Activated CD4-positive, CD25-positive, alpha-beta regulatory T cell (primary cell): ENCODE measurements around the gene ANO6.

ENCODE experiments used
- DNase-seq, 4 experiments: peaks; one replicate each; lab custom pipeline; 2025; lab: John Stamatoyannopoulos, UW

ANO6 gene

DNA sequence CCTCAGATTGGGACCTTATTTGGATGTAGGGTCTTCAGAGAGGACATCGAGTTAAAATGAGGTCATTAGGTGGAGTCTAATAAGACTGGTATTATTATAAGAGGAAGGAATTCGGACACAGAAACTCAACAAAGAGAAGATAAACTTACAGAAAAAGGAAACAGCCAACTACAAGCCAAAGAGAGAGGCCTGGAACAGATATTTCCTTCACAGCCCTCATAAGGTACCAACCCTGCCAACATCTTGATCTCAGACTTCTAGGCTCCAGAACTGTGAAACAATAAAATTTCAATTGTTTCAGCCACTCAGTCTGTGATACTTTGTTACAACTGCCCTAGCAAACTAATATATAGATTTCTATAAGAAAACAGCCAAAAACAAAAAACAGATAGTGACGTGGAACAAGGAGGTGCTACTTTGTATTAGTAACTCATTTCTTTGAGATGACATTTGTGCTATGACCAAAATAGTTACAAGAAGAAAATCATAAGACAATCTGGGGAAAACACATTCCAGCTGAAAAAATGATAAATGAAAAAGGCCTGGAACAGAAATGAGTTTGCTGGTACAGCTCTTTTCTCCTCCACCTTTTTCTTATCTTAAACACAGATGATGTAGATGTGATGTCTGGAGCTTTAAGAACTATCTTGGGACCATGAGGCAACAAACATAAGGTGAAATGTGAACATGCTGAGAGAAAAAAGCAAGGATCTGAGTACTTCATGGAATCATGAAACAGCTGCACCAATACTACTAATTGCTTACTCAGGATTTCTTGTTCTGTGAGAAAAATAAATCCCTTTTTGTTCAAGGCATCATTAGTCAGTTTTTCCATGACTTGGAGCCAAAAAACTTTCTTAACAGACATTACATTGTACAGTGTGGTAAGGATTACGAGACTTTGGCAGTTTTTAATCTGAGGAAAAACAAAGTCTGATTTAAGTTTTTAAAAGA is 243.2 kb downstream of the ANO6 start:
- no peak for DNase-seq

DNA sequence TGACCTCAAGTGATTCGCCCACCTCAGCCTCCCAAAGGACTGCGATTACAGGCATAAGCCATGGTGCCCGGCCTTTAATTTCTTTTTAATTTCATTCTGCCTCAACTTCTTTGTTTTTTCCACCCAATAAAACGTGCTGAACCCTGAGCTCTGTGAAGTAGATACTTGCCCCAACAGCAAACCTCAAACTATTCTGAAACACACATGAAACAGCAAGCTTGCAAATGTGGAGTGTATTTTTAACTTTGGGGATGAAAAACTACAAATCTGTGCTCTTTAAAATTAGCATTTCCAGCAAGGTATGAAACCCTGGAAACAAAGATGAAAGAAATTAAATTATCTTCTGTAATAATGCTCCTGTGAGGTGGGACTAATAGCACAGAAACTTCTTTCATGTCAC is 246.6 kb downstream of the ANO6 start:
- DNase-seq = no peak

DNA sequence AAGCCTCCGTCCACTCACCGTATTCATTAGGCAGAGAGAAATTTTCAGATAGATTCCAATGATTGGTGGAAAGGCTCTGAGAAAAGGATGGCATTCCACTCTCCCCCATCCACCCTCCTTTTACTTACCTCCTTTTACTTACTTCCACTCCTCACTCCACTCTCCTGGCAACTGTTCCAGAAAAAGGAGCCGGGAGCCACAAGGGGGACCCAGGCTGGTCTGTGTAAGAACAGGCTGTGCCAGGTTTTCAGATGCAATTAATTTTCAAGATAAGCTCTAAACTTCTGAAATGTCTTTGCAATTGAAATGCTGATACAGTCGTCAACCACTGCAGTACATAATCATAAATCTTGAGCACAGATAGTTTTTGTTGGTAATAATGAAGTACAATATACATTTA is 248.8 kb downstream of the ANO6 start:
- no peak for DNase-seq

DNA sequence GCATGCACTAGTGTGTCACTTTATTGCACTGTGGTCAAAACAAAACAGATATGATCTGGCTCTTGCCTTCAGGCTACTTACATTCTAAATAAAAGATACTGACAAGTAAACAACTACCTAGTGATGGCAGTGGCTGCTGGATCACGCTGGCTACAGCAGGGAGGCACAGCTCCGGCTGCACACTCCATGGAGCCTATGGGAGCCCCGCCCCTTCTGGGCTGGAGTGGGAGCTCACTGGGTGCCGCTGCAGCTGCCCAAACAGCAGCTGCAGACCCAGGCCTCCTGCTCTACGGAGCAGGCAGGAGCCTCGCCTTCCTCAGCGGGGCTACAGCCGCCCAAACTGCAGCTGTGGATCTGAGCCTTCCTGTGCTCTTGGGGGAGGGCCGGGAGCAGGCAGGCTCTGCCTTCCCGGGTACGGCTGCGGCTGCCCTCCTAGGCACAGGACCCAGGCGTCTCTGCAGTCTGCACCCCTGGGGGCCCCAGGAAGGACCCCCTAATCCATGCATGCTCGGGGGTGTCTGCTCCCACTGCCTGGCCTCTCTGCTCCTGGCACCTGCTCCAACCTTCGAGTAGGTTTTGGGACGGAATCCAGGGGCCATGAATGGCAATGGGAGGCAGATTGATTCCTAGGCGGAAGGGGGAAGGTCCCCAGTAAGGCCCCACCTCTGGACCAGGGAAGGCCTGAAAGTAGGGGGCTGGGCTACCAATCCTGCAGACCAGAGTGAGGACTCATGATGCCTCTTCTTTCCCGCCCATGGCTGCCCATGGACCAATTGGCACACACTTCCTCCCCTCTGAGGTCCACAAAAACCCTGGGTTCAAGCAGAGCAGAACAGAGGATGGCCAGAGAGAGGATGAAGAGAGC is 253.1 kb downstream of the ANO6 start:
- DNase-seq = no peak

DNA sequence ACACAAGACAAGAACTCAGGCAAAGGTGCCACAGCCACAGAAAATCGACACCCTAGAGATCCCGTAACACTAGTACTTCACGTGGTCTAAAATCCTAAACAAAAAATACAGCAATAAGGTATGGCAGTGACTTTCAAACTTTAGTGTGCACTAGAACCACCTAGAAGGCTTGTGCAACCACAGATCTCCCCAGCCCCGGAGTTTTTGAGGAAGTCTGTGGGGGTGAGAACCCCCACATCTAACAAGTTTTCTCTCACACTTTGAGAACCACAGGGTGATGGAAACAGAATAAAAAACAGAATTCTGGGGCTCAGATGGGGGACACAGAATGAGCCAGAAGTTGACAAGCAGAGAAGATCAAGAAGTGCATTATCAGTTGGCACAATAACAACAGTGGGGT is 254.0 kb downstream of the ANO6 start:
- no peak for DNase-seq

DNA sequence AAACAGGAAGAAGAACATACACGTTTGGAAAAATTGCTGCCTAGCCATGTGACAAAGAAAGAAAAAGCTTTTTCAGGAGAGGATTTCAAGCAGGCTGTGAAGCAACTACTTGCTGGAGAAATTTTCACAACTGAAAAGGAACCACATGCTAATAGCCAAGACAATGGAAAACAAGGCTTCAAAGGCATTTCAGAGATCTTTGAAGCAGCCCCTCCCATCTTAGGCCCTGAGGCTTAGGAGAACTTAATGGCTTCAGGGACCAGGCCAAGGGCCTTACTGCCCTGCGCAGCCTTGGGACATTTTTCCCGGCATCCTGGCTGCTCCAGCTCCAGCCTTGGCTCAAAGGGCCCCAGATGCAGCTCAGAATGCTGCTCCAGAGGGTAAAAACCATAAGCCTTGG is 257.7 kb downstream of the ANO6 start:
- DNase-seq = no peak

DNA sequence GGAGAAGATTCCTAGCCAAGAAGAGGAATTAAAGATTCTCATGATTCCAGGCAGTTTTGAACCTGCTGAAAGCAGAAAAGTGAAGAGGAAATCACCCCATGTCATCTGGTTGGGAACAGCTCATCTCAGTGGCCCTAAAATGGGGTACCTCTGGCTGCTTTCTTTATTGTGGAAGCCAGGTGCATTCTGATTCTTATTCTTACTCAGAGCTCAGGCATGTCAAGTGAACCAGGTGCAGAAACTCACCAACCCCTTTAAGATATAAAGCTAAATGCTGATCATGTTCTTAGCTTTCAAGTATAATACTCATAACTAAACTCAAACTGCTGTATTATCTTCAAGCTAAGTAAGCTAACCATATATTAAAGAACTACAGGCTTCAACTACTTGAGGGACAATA is 259.7 kb downstream of the ANO6 start:
- no peak for DNase-seq

DNA sequence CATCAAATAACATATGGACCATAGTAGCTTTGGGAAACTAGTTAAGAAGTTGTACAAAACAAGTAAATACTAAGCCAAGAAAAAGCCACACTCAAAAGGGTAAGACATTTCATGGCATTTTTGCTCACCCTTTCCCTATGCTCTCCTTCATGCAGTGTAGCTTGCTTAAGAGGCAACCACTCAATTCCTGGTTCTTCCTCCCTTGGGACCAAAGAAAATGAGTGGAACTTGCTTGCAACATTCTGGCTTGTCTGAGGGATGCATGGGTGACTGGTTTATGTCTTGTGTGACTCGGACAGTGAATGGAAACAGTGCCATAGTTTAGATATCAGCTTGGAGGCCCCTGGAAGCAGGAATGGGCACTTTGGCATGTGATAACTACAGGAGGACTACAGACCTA is 261.6 kb downstream of the ANO6 start:
- no peak for DNase-seq

DNA sequence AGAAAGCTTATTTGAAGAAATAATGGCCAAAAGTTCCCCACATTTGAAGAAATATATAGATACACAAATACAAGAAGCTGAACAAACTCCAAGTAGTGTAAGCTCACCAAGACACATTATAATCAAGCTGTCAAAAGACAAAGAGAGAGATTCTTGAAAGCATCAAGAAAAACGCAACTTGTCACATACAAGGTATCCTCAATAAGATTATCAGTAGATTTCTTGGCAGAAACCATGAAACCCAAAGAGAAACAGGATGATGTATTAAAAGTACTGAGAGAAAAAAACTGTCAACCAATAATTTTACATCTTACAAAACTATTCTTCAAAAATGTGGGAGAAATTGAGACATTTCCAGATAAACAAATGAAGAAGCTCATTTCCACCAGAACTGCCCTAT is 263.0 kb downstream of the ANO6 start:
- DNase-seq = no peak

DNA sequence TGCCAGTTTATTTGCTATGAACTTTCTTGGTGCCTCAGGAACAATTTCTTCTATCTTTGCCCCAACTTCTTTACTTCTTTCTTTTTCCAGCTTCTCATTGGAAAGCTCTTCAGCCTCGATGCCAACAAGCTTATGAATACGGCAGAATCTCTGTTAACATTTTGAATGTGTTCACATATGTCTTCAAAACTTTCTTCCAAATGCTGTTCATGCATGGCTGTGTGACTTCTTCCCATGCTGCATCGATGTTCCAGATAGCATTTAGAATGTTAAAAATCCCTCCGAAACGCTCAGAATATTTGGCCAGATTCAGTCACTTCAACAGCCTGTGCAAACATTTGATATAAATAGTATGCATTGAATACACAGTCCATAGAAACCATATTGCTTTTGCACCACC is 265.9 kb downstream of the ANO6 start:
- DNase-seq = no peak

DNA sequence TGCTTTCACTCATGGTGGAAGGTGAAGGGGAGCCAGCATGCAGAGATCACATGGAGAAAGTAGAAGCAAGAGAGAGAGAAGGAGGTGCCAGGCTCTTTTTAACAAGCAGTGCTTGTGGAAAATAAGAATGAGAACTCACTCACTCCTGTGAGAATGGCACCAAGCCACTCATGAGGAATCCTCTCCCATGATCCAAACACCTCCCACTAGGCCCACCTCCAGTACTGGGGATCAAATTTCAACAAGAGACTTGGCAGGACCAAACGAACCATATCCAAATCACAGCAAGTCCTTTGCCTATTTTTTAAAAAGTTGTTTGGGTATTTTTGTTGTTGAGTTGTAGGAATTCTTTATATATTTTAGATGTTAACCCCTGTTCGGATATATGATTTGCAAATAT is 267.7 kb downstream of the ANO6 start:
- DNase-seq = no peak
